Gastrocnemius medialis (tissue), 4 donors: Measurements from ENCODE around the gene ZBTB20.

Experiments used
- POLR2A ChIP-seq, 2 donors: fragments of 450-650 bp; IDR thresholded peaks; one replicate each; pipeline ENCODE4 v1.6.1; 2017; ENCODE audit warnings: antibody characterized with exemption in 2 of 2, mild to moderate bottlenecking in 2 of 2, moderate library complexity in 2 of 2
- TF ChIP-seq, protein P1 (sequence below), 5 experiments: fragments of 450-650 bp in 3 of 5; fragments of 200-600 bp in 2 of 5; sonication (generic) in 2 of 5; IDR thresholded peaks in 4 of 5; conservative IDR thresholded peaks in 1 of 5; 1 replicate in 4 of 5; 2 replicates in 1 of 5; pipeline ENCODE4 v1.5.1; 2016 to 2019; ENCODE audit warnings: antibody characterized with exemption in 5 of 5, mild to moderate bottlenecking in 3 of 5, moderate library complexity in 3 of 5

DNA sequence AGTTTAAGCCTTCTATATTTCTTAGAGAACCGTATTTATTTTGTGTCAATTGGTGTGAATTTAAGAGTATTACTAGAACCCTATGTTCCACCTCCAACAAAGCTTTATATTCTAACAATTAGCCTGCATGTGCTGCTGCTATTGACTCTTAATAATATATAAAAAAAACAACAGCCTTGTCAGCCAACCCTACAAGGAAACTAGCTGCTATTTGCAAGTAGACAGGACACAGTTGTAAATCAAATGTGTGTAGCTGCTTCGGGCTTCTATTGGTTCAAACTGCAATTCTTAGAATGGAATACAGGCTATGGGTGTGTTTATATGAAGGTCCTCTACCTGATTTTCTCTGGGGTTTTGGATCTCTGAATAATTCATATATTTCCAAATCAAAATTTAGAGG lies 60.7 kb downstream of the ZBTB20 start:
- TF ChIP-seq, protein P1, sequence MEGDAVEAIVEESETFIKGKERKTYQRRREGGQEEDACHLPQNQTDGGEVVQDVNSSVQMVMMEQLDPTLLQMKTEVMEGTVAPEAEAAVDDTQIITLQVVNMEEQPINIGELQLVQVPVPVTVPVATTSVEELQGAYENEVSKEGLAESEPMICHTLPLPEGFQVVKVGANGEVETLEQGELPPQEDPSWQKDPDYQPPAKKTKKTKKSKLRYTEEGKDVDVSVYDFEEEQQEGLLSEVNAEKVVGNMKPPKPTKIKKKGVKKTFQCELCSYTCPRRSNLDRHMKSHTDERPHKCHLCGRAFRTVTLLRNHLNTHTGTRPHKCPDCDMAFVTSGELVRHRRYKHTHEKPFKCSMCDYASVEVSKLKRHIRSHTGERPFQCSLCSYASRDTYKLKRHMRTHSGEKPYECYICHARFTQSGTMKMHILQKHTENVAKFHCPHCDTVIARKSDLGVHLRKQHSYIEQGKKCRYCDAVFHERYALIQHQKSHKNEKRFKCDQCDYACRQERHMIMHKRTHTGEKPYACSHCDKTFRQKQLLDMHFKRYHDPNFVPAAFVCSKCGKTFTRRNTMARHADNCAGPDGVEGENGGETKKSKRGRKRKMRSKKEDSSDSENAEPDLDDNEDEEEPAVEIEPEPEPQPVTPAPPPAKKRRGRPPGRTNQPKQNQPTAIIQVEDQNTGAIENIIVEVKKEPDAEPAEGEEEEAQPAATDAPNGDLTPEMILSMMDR (IDR thresholded peaks at IDR 0.05 in 4 of 5, conservative IDR thresholded peaks at IDR 0.05 in 1 of 5), result no peak
- TF ChIP-seq POLR2A (IDR thresholded peaks at IDR 0.05), result no peak
